Endothelial cell of umbilical vein (primary cell): ENCODE data around the gene HOXC12.

Source experiments
- EZH2 ChIP-seq: IDR thresholded peaks from 2 replicates; pipeline ENCODE4 v1.6.1; 2012; ENCODE audit warnings: borderline replicate concordance, low read depth, mild to moderate bottlenecking, moderate library complexity, low read length, inconsistent platforms; ENCODE audit not compliant: severe bottlenecking
- MYC ChIP-seq: IDR thresholded peaks from one replicate; pipeline ENCODE4 v1.6.1; 2011; ENCODE audit warnings: mild to moderate bottlenecking, low read depth, low read length
- POLR2AphosphoS5 ChIP-seq: IDR thresholded peaks from 2 replicates; pipeline ENCODE4 v1.6.1; 2012; ENCODE audit warnings: low read depth, mild to moderate bottlenecking, control low read depth, low read length, moderate library complexity; ENCODE audit not compliant: insufficient read depth
- TF ChIP-seq, protein P1 (sequence below), 2 donors: IDR thresholded peaks; 1 replicate in 1 of 2; 2 replicates in 1 of 2; pipeline ENCODE4 v1.5.1; 2011; ENCODE audit warnings: low read length in 2 of 2, mild to moderate bottlenecking in 2 of 2, moderate library complexity in 2 of 2, control low read depth in 1 of 2, inconsistent platforms in 1 of 2, low read depth in 1 of 2; ENCODE audit not compliant: insufficient read depth in 1 of 2; ENCODE audit errors: extremely low read depth in 1 of 2

DNA sequence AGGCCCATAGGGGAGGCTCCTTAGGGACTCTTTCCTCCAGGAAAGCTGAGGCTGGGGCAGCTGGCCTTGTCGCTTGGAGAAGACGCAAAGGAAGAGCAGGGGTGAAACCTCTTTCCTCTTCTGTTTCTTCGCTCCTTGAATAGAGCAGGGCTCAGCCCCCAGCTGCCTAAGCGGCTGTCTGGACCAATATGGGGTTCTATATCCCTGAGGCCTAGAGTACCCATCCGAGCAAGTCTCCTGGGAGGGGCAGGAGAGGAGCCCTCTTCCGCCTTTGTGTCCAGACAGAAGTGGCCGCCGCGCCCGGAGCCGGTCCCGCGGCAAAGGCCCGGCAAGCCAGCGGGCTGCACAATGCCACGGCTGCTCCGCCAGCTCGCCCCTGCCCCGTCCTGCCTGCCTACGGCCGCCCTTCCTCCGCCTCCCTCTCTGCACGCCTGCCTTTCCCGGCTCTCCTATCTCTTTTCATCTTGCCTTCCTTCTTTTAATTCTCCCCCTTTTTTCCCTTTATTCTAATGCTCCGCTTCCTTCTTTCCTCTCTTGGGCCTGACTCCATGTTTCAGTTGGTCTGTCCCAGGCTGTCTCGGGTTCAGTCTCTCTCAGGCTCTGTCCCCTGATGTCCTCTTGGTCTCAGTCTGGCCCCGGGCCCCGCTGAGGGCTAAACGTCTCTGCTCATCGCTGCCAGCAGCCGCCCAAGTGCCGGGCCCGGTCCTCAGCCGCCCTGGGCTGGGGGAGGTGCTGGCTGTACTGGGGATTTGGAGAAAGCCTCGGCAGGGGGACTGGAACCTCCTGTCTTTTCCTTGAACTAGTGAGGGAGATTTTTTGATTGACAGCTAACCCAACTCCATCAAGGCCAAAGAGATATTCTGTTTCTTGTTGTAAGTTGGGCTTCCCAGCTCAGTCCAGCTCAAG, 42.8 kb downstream of the HOXC12 start:
- TF ChIP-seq, protein P1, sequence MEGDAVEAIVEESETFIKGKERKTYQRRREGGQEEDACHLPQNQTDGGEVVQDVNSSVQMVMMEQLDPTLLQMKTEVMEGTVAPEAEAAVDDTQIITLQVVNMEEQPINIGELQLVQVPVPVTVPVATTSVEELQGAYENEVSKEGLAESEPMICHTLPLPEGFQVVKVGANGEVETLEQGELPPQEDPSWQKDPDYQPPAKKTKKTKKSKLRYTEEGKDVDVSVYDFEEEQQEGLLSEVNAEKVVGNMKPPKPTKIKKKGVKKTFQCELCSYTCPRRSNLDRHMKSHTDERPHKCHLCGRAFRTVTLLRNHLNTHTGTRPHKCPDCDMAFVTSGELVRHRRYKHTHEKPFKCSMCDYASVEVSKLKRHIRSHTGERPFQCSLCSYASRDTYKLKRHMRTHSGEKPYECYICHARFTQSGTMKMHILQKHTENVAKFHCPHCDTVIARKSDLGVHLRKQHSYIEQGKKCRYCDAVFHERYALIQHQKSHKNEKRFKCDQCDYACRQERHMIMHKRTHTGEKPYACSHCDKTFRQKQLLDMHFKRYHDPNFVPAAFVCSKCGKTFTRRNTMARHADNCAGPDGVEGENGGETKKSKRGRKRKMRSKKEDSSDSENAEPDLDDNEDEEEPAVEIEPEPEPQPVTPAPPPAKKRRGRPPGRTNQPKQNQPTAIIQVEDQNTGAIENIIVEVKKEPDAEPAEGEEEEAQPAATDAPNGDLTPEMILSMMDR (IDR thresholded peaks at IDR 0.05; ENCODE audit: extremely low read depth in 1 of 2, insufficient read depth in 1 of 2, low read depth in 1 of 2, low read length in 2 of 2): no peak
- TF ChIP-seq EZH2 (peak; percentile 94), MYC (no peak), POLR2AphosphoS5 (no peak)
